Kidney (tissue), 14 donors: ENCODE data around the gene SLC25A25. TPM values are rescaled to one million over a fixed set of nuclear protein-coding genes. Genes with fewer than 3 reads are reported as not detected.
A peak's percentile ranks its signal among the peaks of the same experiment; 100 is the strongest.

Experiments used
- DNase-seq, 5 donors: peaks; one replicate each; pipeline ENCODE4 v3.0.0-alpha.2; 2013 to 2020
- FAIRE-seq: peaks from 2 replicates; lab custom pipeline; 2012; peaks lifted over from hg19 to GRCh38; lab: Jason Lieb, UNC
- H3K27ac ChIP-seq, 2 donors: one replicate each; pipeline ENCODE4 v1.7.0; 2013; ENCODE audit warnings: low read depth in 2 of 2, low read length in 2 of 2, inconsistent platforms in 1 of 2
- H3K27me3 ChIP-seq: one replicate; pipeline ENCODE4 v1.7.1; 2013; ENCODE audit warnings: low read length, inconsistent platforms; ENCODE audit not compliant: control insufficient read depth, insufficient read depth
- H3K36me3 ChIP-seq, 3 donors: one replicate each; pipeline versions ENCODE4 v1.7.0 to v1.7.1; 2013; ENCODE audit warnings: low read length in 3 of 3, control low read depth in 1 of 3, inconsistent platforms in 1 of 3; ENCODE audit not compliant: insufficient read depth in 3 of 3, control insufficient read depth in 2 of 3
- H3K4me1 ChIP-seq, 3 donors: one replicate each; pipeline versions ENCODE4 v1.7.0 to v1.7.1; 2013; ENCODE audit warnings: low read length in 3 of 3, inconsistent platforms in 1 of 3, low read depth in 1 of 3; ENCODE audit not compliant: control insufficient read depth in 2 of 3, insufficient read depth in 2 of 3
- H3K4me3 ChIP-seq, 3 donors: one replicate each; pipeline versions ENCODE4 v1.7.0 to v1.8.1; 2013; ENCODE audit warnings: low read length in 3 of 3, control low read depth in 1 of 3, inconsistent platforms in 1 of 3
- H3K9ac ChIP-seq, 3 donors: one replicate each; pipeline versions ENCODE4 v1.7.0 to v1.7.1; 2013; ENCODE audit warnings: low read length in 3 of 3, control low read depth in 1 of 3, inconsistent platforms in 1 of 3
- H3K9me3 ChIP-seq, 3 donors: one replicate each; pipeline versions ENCODE4 v1.7.0 to v1.7.1; 2013; ENCODE audit warnings: low read length in 3 of 3, control low read depth in 1 of 3, inconsistent platforms in 1 of 3; ENCODE audit not compliant: control insufficient read depth in 2 of 3, insufficient read depth in 1 of 3
- intact Hi-C: fragments of 100-400 bp; cut with DNase I; formaldehyde crosslinking; loops from one replicate; pipeline ENCODE4 v1.11.1; 2022
- polyA plus RNA-seq: library from polyadenylated mRNA; stranded (reverse); fragments of 350-450 nt; fragmentation: Illumina TruSeq; extraction: RNeasy Lipid Tissue Mini Kit (QIAGEN cat#74804); gene quantifications from one replicate; pipeline ENCODE4 v1.2.3, GENCODE V29; 2014; ENCODE audit warnings: low read depth, low replicate concordance; ENCODE audit not compliant: insufficient read depth
- total RNA-seq: library from RNA; stranded (reverse); fragmentation: NEBNext Ultra II Directional; extraction: Animal tissue kit (Norgen Biotek cat#: 25700); gene quantifications from one replicate; pipeline ENCODE4 v1.2.1, GENCODE V29; 2021
- TF ChIP-seq, protein P1 (sequence below): IDR thresholded peaks from 3 replicates; pipeline ENCODE4 v1.5.1; 2012; ENCODE audit warnings: mild to moderate bottlenecking, moderate library complexity, borderline replicate concordance; ENCODE audit not compliant: insufficient read depth; ENCODE audit errors: extremely low read depth
- donor health status: control.
- donor health status: control.
- donor health status: control.
- donor health status: control.
- donor health status: control.
- donor health status: DM: yes; HTN: yes; CAD: no.
- donor health status: Normal renal cell carcinoma (clear cell type).

The SLC25A25 gene
- total and polyA plus RNA-seq, 2 donors from 2014 or later = 20.4 to 24.9 TPM

DNA sequence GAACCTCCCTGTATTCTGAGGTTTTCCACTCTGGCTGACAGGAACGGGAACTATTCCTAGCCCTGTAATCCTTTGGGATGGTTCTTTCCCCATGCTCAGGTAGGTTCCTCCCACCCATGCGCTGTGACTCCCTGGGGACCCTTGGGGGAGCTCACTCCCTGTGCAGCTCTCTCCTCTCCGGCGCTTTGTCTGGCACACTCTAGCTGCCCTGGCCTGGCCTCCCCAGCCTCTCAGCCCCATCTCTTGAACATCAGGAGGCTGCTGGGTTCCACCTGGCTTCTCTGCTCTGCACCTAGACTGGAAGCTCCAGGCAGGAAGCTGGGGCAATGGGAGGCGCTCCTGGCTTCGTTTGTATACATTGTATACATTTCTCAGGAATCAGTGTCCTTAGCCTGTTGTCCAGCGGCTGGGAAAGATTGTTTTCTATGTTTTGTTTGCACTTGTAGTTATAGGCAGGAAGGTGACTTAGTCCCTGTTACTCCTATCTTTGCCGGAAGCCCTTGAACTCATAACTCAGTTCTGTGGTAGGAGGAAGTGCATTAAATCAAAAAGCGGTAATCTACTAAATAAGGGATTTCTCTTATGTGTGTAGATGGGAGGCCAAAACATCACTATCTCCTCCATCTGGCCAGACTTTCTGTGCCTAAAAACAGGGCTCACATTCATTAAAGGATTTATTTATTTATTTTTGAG, 20.4 kb downstream of the SLC25A25 start:
- Histone ChIP-seq H3K9ac (no peak overlapping the region), H3K9me3 (no peaks in the 10 kb centered on the region), H3K4me1 (peaks cover 2 to 17% (median 3%) of the 10 kb centered on the region in 3 donors), H3K27me3 (no peaks in the 10 kb centered on the region), H3K4me3 (no peak overlapping the region), H3K36me3 (no peaks in the 10 kb centered on the region), H3K27ac (no peak overlapping the region)
- no peak for FAIRE-seq
- intact Hi-C loops = no loop called here
- DNase-seq = peak in 1 of 5 donors; percentile 59
- TF ChIP-seq, protein P1, sequence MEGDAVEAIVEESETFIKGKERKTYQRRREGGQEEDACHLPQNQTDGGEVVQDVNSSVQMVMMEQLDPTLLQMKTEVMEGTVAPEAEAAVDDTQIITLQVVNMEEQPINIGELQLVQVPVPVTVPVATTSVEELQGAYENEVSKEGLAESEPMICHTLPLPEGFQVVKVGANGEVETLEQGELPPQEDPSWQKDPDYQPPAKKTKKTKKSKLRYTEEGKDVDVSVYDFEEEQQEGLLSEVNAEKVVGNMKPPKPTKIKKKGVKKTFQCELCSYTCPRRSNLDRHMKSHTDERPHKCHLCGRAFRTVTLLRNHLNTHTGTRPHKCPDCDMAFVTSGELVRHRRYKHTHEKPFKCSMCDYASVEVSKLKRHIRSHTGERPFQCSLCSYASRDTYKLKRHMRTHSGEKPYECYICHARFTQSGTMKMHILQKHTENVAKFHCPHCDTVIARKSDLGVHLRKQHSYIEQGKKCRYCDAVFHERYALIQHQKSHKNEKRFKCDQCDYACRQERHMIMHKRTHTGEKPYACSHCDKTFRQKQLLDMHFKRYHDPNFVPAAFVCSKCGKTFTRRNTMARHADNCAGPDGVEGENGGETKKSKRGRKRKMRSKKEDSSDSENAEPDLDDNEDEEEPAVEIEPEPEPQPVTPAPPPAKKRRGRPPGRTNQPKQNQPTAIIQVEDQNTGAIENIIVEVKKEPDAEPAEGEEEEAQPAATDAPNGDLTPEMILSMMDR = no peak

DNA sequence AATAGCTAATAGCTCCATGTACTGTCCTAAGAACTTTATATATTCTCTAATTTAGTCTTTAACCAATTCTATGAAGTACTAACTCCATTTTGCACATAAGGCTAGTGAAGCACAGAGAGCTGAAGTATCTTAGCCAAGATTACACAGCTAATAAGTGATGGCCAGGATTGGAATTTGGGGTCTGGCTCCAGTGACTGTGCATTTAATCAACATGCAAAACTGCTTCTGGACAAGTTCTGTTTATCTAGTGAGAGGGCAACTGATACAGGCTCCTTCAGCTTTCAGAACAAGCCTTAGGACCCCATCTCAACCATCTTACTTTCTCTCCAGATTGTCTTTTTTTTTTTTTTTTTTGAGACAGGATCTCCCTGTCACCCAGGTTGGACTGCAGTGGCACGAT, 21.3 kb downstream of the SLC25A25 start:
- intact Hi-C loops = no loop called here
- H3K4me1 ChIP-seq = peaks cover 3 to 18% (median 4%) of the 10 kb centered on the region in 3 donors
- no peak for FAIRE-seq

DNA sequence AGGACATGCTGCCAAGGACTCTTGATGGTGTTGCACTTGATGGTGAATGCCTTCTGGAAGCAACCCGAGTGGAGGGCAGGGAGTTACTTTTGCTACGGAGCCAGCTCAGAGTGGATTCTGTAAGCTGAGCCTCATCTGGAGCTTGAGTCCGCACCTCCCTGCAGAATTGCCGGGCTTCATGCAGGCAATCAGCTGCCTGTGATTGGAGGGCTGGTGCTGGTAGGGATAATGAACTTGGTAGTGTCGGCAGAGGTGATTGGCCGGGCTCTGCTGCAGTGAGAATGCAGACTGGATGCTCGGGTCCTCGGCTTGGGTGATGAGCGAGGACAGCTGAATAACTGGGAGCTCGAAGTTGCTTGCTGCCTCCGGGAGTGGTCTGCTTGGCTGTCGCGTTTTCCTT, 23.1 kb downstream of the SLC25A25 start:
- TF ChIP-seq, protein P1 = no peak
- Histone ChIP-seq H3K9me3 (no peaks in the 10 kb centered on the region), H3K4me1 (peaks cover 7 to 23% (median 11%) of the 10 kb centered on the region in 3 donors), H3K4me3 (peak overlapping the region in 1 of 3 donors; percentile 14), H3K27me3 (no peaks in the 10 kb centered on the region), H3K9ac (peak overlapping the region in 1 of 3 donors; percentile 10), H3K27ac (no peak overlapping the region), H3K36me3 (no peaks in the 10 kb centered on the region)
- DNase-seq (peak; percentile 73 to 95 (median 93)), FAIRE-seq (no peak)
- intact Hi-C loops = no loop called here

More for the DNA sequence above, 21.3 kb downstream of the SLC25A25 start:
- H3K27me3 ChIP-seq = no peaks in the 10 kb centered on the region
- DNase-seq = no peak
- no peak overlapping the region for H3K27ac ChIP-seq
- TF ChIP-seq, protein P1 = no peak
- no peak overlapping the region for H3K9ac ChIP-seq
- no peak overlapping the region for H3K4me3 ChIP-seq
- H3K9me3 ChIP-seq = no peaks in the 10 kb centered on the region
- no peaks in the 10 kb centered on the region for H3K36me3 ChIP-seq
